GM23338 (cell line): ENCODE data around the gene HSP90B1. TPM values are rescaled to one million over a fixed set of nuclear protein-coding genes. Genes with fewer than 3 reads are reported as not detected.

Experiments used
- CTCF ChIP-seq, 2 experiments: fragments of 200-600 bp in 1 of 2; sonication (generic) in 1 of 2; conservative IDR thresholded peaks; 2 replicates each; pipeline versions ENCODE4 v1.5.1 to v1.6.1; 2016 to 2017; ENCODE audit warnings: antibody characterized with exemption in 2 of 2, low read depth in 2 of 2, mild to moderate bottlenecking in 2 of 2, moderate library complexity in 1 of 2
- EZH2 ChIP-seq: fragments of 200-600 bp; sonication (generic); IDR thresholded peaks from one replicate; pipeline ENCODE4 v1.8.0; 2017; ENCODE audit warnings: antibody characterized with exemption, mild to moderate bottlenecking, low read depth; ENCODE audit not compliant: unreplicated experiment
- JUNB ChIP-seq: IDR thresholded peaks from one replicate; pipeline ENCODE4 v1.6.1; 2016; ENCODE audit warnings: antibody characterized with exemption; ENCODE audit not compliant: unreplicated experiment
- REST ChIP-seq: IDR thresholded peaks from one replicate; pipeline ENCODE4 v1.6.1; 2018; ENCODE audit warnings: antibody characterized with exemption; ENCODE audit not compliant: unreplicated experiment
- ZNF331 ChIP-seq: fragments of 250-450 bp; sonication (Bioruptor Pico); IDR thresholded peaks from 2 replicates; pipeline ENCODE4 v1.5.0; 2020; ENCODE audit warnings: low read depth, mild to moderate bottlenecking, moderate library complexity
- ZNF462 ChIP-seq: fragments of 250-450 bp; sonication (Bioruptor Pico); IDR thresholded peaks from 2 replicates; pipeline ENCODE4 v1.5.0; 2020; ENCODE audit warnings: mild to moderate bottlenecking, moderate library complexity
- polyA plus RNA-seq: library from polyadenylated mRNA; unstranded; fragments of >200 nt; fragmentation: Nextera tagmentation; extraction: Ambion mirVana; gene quantifications from 2 replicates; pipeline ENCODE4 v1.2.1, GENCODE V29; 2016
- total RNA-seq: library from RNA; depleted of rRNA; stranded (reverse); fragments of >200 nt; shearing (Covaris generic); gene quantifications from 2 replicates; pipeline ENCODE4 v1.2.3, GENCODE V29; 2014

HSP90B1 gene
- total and polyA plus RNA-seq, 2 experiments from 2014 or later, result 605 to 1,312 TPM

GRCh38 chr12:103978384-103978982 is 48.3 kb downstream of the HSP90B1 start (continued):
- no peak for TF ChIP-seq ZNF462 (CRISPR knock-in tag)
- TF ChIP-seq ZNF331 (CRISPR knock-in tag), result no peak
- TF ChIP-seq JUNB, result no peak
- no peak for TF ChIP-seq REST
- no peak for TF ChIP-seq CTCF (conservative IDR thresholded peaks at IDR 0.05; ENCODE audit: low read depth in 2 of 2)
- TF ChIP-seq EZH2, result no peak
